ENCODE data around the gene SLC25A23. TPM values are rescaled to one million over a fixed set of nuclear protein-coding genes. Genes with fewer than 3 reads are reported as not detected.

SLC25A23 gene
- total and polyA plus RNA-seq, 10 of the 15 experiments (the other 5 are each of a cell fraction or from before 2014, with no cell fraction given), result 10.2 to 85.8 (median 50.0) TPM

- TF ChIP-seq SPI1 (IDR thresholded peaks at IDR 0.05; ENCODE audit: borderline replicate concordance, insufficient read depth, low read depth, low read length) (no peak), ZNF622 (IDR thresholded peaks at IDR 0.05) (no peak), CBX5 (IDR thresholded peaks at IDR 0.05; ENCODE audit: low read depth) (no peak), HSF1 (IDR thresholded peaks at IDR 0.05; ENCODE audit: low read depth, low read length) (peak; percentile 45; the same call in 1 of the 2 replicates), RUNX3 (IDR thresholded peaks at IDR 0.05; ENCODE audit: low read length) (peak; percentile 79), SP1 (IDR thresholded peaks at IDR 0.05; ENCODE audit: low read depth, low read length) (peak; percentile 96), NFXL1 (IDR thresholded peaks at IDR 0.05; ENCODE audit: borderline replicate concordance) (no peak), CHD2 (IDR thresholded peaks at IDR 0.05; ENCODE audit: borderline replicate concordance, low read depth, low read length) (peak; percentile 97), NR2C1 (IDR thresholded peaks at IDR 0.05) (peak; percentile 74; the same call in 1 of the 2 replicates), MAX (IDR thresholded peaks at IDR 0.05; ENCODE audit: low read depth, low read length) (peak; percentile 82), MEF2B (IDR thresholded peaks at IDR 0.05; ENCODE audit: partially characterized antibody, poor library complexity, severe bottlenecking) (no peak), KLF5 (IDR thresholded peaks at IDR 0.05; ENCODE audit: partially characterized antibody) (peak; percentile 97), CBX3 (IDR thresholded peaks at IDR 0.05; ENCODE audit: borderline replicate concordance, low read depth) (no peak), BCLAF1 (IDR thresholded peaks at IDR 0.05) (no peak), PAX5 (IDR thresholded peaks at IDR 0.05; ENCODE audit: borderline replicate concordance, low read depth, low read length) (no peak), ETV6 (conservative IDR thresholded peaks at IDR 0.05 in 1 of 2, IDR thresholded peaks at IDR 0.05 in 1 of 2; ENCODE audit: borderline replicate concordance in 1 of 2, low read depth in 1 of 2) (no peak), TBL1XR1 (IDR thresholded peaks at IDR 0.05; ENCODE audit: low read depth, low read length) (no peak), JUND (IDR thresholded peaks at IDR 0.05; ENCODE audit: low read depth, low read length) (no peak), ZNF274 (IDR thresholded peaks at IDR 0.05; ENCODE audit: insufficient read depth, insufficient read length) (no peak), EGR1 (IDR thresholded peaks at IDR 0.05; ENCODE audit: borderline replicate concordance in 1 of 2, low read depth in 2 of 2, low read length in 2 of 2) (peak in 1 of 2 experiments; percentile 80; a peak in 2 of 3 replicates), PAX8 (IDR thresholded peaks at IDR 0.05) (no peak), IKZF2 (IDR thresholded peaks at IDR 0.05) (peak in 1 of 2 experiments; percentile 75; a peak in 2 of 4 replicates), NR2F1 (conservative IDR thresholded peaks at IDR 0.05) (no peak), GABPA (IDR thresholded peaks at IDR 0.05; ENCODE audit: low read depth) (peak; percentile 81), POLR2AphosphoS5 (IDR thresholded peaks at IDR 0.05; ENCODE audit: low read length) (0 out of 2 replicates have a peak, but pooled peaks have one; percentile 53)
- TF ChIP-seq, protein P1, sequence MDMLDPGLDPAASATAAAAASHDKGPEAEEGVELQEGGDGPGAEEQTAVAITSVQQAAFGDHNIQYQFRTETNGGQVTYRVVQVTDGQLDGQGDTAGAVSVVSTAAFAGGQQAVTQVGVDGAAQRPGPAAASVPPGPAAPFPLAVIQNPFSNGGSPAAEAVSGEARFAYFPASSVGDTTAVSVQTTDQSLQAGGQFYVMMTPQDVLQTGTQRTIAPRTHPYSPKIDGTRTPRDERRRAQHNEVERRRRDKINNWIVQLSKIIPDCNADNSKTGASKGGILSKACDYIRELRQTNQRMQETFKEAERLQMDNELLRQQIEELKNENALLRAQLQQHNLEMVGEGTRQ (IDR thresholded peaks at IDR 0.05; ENCODE audit: borderline replicate concordance, low read depth, low read length), result peak; percentile 85
Measured at GRCh38 chr19:6424939-6425731, 34.5 kb downstream of the SLC25A23 start (continued).
